ENCODE data around the gene CNPY3.

- TF ChIP-seq CTCF (IDR thresholded peaks at IDR 0.05) (no peak), POLR2A (IDR thresholded peaks at IDR 0.05) (no peak)
Measured at GRCh38 chr6:42916288-42916687, 13.0 kb upstream of the CNPY3 start.

All from testis (tissue), 2 donors.